HEK293T (cell line): ENCODE measurements around the gene TPBG.

Experiments
- BHLHE40 ChIP-seq: fragments of 450-650 bp; IDR thresholded peaks from 2 replicates; pipeline ENCODE4 v1.6.1; 2016; ENCODE audit warnings: mild to moderate bottlenecking, moderate library complexity, borderline replicate concordance
- FOXA1 ChIP-seq: fragments of 450-650 bp; IDR thresholded peaks from 2 replicates; pipeline ENCODE4 v1.6.1; 2016; ENCODE audit warnings: mild to moderate bottlenecking
- FOXK2 ChIP-seq: fragments of 450-650 bp; IDR thresholded peaks from 2 replicates; pipeline ENCODE4 v1.6.1; 2016; ENCODE audit warnings: mild to moderate bottlenecking
- NFRKB ChIP-seq: fragments of 450-650 bp; IDR thresholded peaks from 2 replicates; pipeline ENCODE4 v1.6.1; 2016; ENCODE audit warnings: mild to moderate bottlenecking, moderate library complexity
- TF ChIP-seq, protein P1 (sequence below): fragments of 450-650 bp; IDR thresholded peaks from 2 replicates; pipeline ENCODE4 v1.6.1; 2016

DNA sequence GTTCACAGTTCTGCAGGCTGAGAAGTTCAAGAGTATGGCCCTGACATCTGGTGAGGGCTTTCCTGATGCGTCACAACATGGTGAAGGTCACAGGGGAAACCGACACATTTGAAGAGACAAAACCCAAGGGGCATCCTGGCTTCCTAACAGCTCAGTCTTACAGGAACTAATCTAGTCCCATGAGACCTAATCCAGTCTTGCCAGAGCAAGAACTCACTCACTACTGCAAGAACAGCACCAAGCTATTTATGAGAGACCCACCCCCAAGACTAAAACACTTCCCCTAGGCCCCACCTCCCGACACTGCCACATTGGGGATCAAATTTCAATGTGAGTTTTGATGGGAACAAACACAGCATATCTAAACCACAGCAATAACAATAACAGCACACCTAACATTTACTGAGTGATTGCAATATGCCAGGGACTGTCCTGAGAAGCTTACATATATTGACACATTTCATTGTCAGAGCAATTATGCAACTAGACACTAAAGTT lies 46.6 kb downstream of the TPBG start:
- TF ChIP-seq BHLHE40 = no peak
- TF ChIP-seq, protein P1, sequence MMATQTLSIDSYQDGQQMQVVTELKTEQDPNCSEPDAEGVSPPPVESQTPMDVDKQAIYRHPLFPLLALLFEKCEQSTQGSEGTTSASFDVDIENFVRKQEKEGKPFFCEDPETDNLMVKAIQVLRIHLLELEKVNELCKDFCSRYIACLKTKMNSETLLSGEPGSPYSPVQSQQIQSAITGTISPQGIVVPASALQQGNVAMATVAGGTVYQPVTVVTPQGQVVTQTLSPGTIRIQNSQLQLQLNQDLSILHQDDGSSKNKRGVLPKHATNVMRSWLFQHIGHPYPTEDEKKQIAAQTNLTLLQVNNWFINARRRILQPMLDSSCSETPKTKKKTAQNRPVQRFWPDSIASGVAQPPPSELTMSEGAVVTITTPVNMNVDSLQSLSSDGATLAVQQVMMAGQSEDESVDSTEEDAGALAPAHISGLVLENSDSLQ = no peak
- no peak for TF ChIP-seq NFRKB
- TF ChIP-seq FOXA1 = no peak
- no peak for TF ChIP-seq FOXK2
